K562 (cell line): Measurements from ENCODE around the gene CGNL1.

ENCODE experiments used
- EZH2 ChIP-seq: IDR thresholded peaks from 2 replicates; pipeline ENCODE4 v1.6.1; 2012; ENCODE audit warnings: low read depth, mild to moderate bottlenecking, inconsistent platforms, low read length, borderline replicate concordance
- HDGF ChIP-seq: fragments of 450-650 bp; IDR thresholded peaks from 2 replicates; pipeline ENCODE4 v1.6.1; 2016
- KLF6 ChIP-seq: fragments of 250-450 bp; sonication (Bioruptor Pico); IDR thresholded peaks from 2 replicates; pipeline ENCODE4 v1.4.0; 2020; ENCODE audit warnings: mild to moderate bottlenecking, moderate library complexity, borderline replicate concordance

GRCh38 chr15:57567891-57568290 is 191.6 kb downstream of the CGNL1 start:
- TF ChIP-seq EZH2 (no peak), KLF6 (CRISPR knock-in tag) (no peak), HDGF (no peak)
